HG03064 (cell line): Measurements from ENCODE around the gene DISC1.
"Not testable (repeated sequence)": the region's sequence is repeated elsewhere in the genome, so short reads cannot be mapped to it uniquely, and the experiment has no call there.

ENCODE experiments used
- ATAC-seq: cut with Tn5 transposase; IDR thresholded peaks from one replicate; pipeline ENCODE4 v1.9.1; 2021; ENCODE audit warnings: low read depth; ENCODE audit not compliant: unreplicated experiment

Gene DISC1

GRCh38 chr1:231940701-231941100, 314.1 kb downstream of the DISC1 start:
- no peak for ATAC-seq

- ATAC-seq: no peak
Measured at GRCh38 chr1:231943084-231943483, 316.5 kb downstream of the DISC1 start.

- ATAC-seq: not testable (repeated sequence)
Measured at GRCh38 chr1:231948102-231948501, 321.5 kb downstream of the DISC1 start.

- no peak for ATAC-seq
Measured at GRCh38 chr1:231949277-231950091, 322.9 kb downstream of the DISC1 start.

GRCh38 chr1:231950331-231951128, 323.9 kb downstream of the DISC1 start:
- ATAC-seq: no peak

GRCh38 chr1:231951374-231951773, 324.8 kb downstream of the DISC1 start:
- ATAC-seq: no peak

GRCh38 chr1:231952154-231952553, 325.6 kb downstream of the DISC1 start:
- no peak for ATAC-seq

GRCh38 chr1:231953660-231954059, 327.1 kb downstream of the DISC1 start:
- ATAC-seq: no peak

- ATAC-seq: no peak
Measured at GRCh38 chr1:231954751-231955150, 328.2 kb downstream of the DISC1 start.

GRCh38 chr1:231957359-231957758, 330.8 kb downstream of the DISC1 start:
- ATAC-seq: no peak

GRCh38 chr1:231958448-231958847, 331.9 kb downstream of the DISC1 start:
- ATAC-seq: no peak

GRCh38 chr1:231959225-231959884, 332.8 kb downstream of the DISC1 start:
- no peak for ATAC-seq

- ATAC-seq: not testable (repeated sequence)
Measured at GRCh38 chr1:231961801-231962200, 335.2 kb downstream of the DISC1 start.

GRCh38 chr1:231962636-231963035, 336.0 kb downstream of the DISC1 start:
- ATAC-seq: no peak

- no peak for ATAC-seq
Measured at GRCh38 chr1:231964241-231964640, 337.7 kb downstream of the DISC1 start.

GRCh38 chr1:231964961-231965360, 338.4 kb downstream of the DISC1 start:
- no peak for ATAC-seq

- no peak for ATAC-seq
Measured at GRCh38 chr1:231965615-231966014, 339.0 kb downstream of the DISC1 start.

GRCh38 chr1:231966983-231967382, 340.4 kb downstream of the DISC1 start:
- ATAC-seq: no peak

- ATAC-seq: no peak
Measured at GRCh38 chr1:231969076-231969475, 342.5 kb downstream of the DISC1 start.

GRCh38 chr1:231969761-231970160, 343.2 kb downstream of the DISC1 start:
- not testable (repeated sequence) for ATAC-seq

- ATAC-seq: no peak
Measured at GRCh38 chr1:231970684-231971083, 344.1 kb downstream of the DISC1 start.
